Measurements from ENCODE around the gene BOC.

- no peak for TF ChIP-seq CTCF (conservative IDR thresholded peaks at IDR 0.05)
- TF ChIP-seq ZFX (IDR thresholded peaks at IDR 0.05) = no peak
Observed at GRCh38 chr3:113243846-113244245, 32.5 kb downstream of the BOC start.
